Measurements from ENCODE around the gene ASB6. TPM values are rescaled to one million over a fixed set of nuclear protein-coding genes. Genes with fewer than 3 reads are reported as not detected.

Gene ASB6
- total RNA-seq, 1 donor from 2014 or later: 17.4 TPM

DNA sequence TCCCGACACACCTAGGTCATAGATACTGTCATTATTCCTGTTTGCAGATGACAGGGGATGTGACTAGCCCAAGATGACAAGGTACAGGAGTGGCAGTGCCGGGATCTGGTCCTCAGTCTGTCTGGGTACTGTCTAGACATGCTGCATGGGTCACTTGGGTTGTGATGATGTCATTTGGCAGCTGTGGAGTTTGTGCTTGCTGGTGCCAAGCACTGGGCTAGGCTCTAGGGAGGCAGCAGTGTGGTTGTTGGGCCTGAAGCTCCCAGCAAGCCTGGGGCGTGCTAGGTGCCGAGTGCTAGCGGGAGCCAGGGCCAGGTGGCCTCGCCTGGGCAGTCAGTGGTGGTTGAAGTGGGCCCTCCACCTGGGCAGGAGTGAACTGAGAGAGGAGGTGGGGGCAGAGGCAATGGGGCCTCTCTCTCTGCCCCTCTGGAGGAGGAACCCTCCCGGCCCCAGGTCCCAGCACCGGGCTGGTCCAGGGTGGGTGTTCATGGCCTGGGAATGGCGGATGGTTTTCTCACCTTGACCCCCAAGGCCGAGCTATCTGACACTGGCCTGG is 8.8 kb upstream of the ASB6 start:
- peaks cover 2% of the 10 kb centered on the region for H3K36me3 Mint-ChIP-seq (ENCODE audit: low read depth)
- H3K27me3 Mint-ChIP-seq (ENCODE audit: low read depth): peaks cover 2% of the 10 kb centered on the region
- no peak for DNase-seq (ENCODE audit: low spot score)
- peaks cover 3% of the 10 kb centered on the region for H3K9me3 Mint-ChIP-seq (ENCODE audit: low read depth)
- TF ChIP-seq, protein P1, sequence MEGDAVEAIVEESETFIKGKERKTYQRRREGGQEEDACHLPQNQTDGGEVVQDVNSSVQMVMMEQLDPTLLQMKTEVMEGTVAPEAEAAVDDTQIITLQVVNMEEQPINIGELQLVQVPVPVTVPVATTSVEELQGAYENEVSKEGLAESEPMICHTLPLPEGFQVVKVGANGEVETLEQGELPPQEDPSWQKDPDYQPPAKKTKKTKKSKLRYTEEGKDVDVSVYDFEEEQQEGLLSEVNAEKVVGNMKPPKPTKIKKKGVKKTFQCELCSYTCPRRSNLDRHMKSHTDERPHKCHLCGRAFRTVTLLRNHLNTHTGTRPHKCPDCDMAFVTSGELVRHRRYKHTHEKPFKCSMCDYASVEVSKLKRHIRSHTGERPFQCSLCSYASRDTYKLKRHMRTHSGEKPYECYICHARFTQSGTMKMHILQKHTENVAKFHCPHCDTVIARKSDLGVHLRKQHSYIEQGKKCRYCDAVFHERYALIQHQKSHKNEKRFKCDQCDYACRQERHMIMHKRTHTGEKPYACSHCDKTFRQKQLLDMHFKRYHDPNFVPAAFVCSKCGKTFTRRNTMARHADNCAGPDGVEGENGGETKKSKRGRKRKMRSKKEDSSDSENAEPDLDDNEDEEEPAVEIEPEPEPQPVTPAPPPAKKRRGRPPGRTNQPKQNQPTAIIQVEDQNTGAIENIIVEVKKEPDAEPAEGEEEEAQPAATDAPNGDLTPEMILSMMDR (IDR thresholded peaks at IDR 0.05): no peak
- H3K4me3 Mint-ChIP-seq (ENCODE audit: unreplicated experiment): no peak overlapping the region
- peaks cover 12% of the 10 kb centered on the region for H3K4me1 Mint-ChIP-seq (ENCODE audit: low read depth)
- H3K27ac Mint-ChIP-seq (ENCODE audit: unreplicated experiment): no peak overlapping the region

DNA sequence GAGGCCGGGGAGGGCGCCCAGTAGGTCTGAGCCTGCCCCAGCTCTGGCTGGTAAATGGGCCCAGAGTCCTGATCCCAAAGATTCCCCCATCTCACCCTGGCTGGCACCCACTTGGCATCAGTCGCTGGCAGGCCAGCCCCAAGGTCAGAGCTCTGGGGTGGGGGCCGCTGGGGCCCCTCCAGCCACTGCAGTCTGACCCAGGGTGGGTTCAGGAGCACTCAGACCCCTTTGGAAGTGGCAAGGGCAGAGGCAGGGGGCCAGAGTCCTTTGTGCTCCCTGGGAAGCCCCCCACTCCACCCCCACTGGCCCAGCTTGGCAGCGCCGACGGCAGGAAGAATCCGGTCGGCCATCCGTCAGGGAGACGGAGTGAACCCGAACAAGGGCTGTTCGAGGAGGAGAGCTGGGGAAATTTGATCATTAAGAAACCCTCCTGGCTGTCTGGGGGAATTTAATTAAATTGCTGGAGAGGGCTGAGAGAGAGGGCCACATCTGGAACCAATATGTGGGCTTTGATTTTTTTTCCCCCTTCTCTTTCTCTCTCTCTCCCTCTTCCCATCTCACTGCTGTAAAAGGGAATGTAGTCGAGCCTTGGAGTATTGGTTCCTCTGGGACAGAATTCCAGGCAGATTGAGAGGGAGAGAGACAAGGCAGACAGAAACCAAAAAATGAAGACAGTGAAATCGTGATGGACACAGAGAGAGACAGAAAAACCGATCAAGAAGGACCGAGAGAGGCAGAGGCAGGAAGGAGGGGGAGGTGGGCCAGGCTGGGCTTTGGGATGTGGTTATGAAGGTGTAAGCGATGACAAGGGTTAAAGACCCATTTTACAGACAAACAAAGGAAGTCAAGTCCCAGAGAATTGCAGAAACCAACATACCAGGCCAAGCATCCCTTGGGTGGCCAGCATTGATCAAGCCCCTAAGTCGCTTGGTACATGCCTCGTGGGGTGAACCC is 8.1 kb upstream of the ASB6 start:
- peaks cover 2% of the 10 kb centered on the region for H3K27me3 Mint-ChIP-seq (ENCODE audit: low read depth)
- no peak overlapping the region for H3K27ac Mint-ChIP-seq (ENCODE audit: unreplicated experiment)
- no peak overlapping the region for H3K4me3 Mint-ChIP-seq (ENCODE audit: unreplicated experiment)
- TF ChIP-seq, protein P1 (IDR thresholded peaks at IDR 0.05): no peak
- peaks cover 2% of the 10 kb centered on the region for H3K36me3 Mint-ChIP-seq (ENCODE audit: low read depth)
- H3K9me3 Mint-ChIP-seq (ENCODE audit: low read depth): peaks cover 3% of the 10 kb centered on the region
- peaks cover 12% of the 10 kb centered on the region for H3K4me1 Mint-ChIP-seq (ENCODE audit: low read depth)
- DNase-seq (ENCODE audit: low spot score): no peak

GRCh38 chr9:129648764-129649115 is 6.8 kb upstream of the ASB6 start:
- H3K9me3 Mint-ChIP-seq (ENCODE audit: low read depth): peaks cover 3% of the 10 kb centered on the region
- H3K4me1 Mint-ChIP-seq (ENCODE audit: low read depth): peaks cover 12% of the 10 kb centered on the region
- no peak overlapping the region for H3K4me3 Mint-ChIP-seq (ENCODE audit: unreplicated experiment)
- TF ChIP-seq, protein P1 (IDR thresholded peaks at IDR 0.05): no peak
- H3K36me3 Mint-ChIP-seq (ENCODE audit: low read depth): peaks cover 2% of the 10 kb centered on the region
- no peak overlapping the region for H3K27ac Mint-ChIP-seq (ENCODE audit: unreplicated experiment)
- DNase-seq (ENCODE audit: low spot score): no peak
- H3K27me3 Mint-ChIP-seq (ENCODE audit: low read depth): peaks cover 2% of the 10 kb centered on the region

DNA sequence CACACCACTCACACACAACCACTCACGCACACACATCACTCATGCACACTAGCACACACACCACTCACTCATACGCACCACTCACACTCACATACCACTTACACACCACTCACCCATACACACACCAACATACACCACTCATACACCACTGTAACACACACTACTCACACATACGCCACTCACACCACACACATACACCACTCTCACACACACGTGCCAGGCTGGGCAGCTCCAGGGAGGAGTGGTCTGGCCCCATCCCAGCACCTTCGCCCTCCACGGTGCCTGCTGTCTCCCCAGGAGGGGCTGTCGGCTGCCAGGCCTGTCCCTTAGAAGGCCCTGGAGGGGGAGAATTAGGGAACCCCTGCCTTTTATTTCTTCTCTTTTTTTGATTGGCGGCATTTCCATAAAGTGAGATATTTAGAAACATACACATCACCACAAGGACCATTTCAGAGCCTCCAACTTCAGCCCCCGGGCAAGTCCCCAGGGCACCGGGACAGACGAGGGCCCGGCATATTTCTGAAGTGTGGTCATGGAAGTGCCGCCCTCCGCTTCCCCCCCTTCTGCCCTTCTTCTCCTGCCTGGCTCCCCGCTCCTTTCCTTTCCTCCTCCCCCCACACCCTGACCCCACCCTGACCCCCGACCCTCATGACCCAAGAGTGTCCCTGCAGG is 6.3 kb upstream of the ASB6 start:
- peaks cover 12% of the 10 kb centered on the region for H3K4me1 Mint-ChIP-seq (ENCODE audit: low read depth)
- no peak for DNase-seq (ENCODE audit: low spot score)

More for the DNA sequence above, 6.3 kb upstream of the ASB6 start:
- Mint-ChIP-seq H3K4me3 (ENCODE audit: unreplicated experiment) (no peak overlapping the region), H3K9me3 (ENCODE audit: low read depth) (peaks cover 3% of the 10 kb centered on the region), H3K27ac (ENCODE audit: unreplicated experiment) (peak overlapping the region; percentile 65), H3K27me3 (ENCODE audit: low read depth) (peaks cover 2% of the 10 kb centered on the region), H3K36me3 (ENCODE audit: low read depth) (peaks cover 2% of the 10 kb centered on the region)
- TF ChIP-seq, protein P1 (IDR thresholded peaks at IDR 0.05): no peak
